Measurements from ENCODE around the gene ACACA.
A peak's percentile ranks its signal among the peaks of the same experiment; 100 is the strongest.

The ACACA gene

GRCh38 chr17:37188157-37188556, 218.5 kb downstream of the ACACA start:
- no peak for ATAC-seq (ENCODE audit: low read depth)
- H3K4me3 ChIP-seq (ENCODE audit: severe bottlenecking): no peak overlapping the region
- TF ChIP-seq, protein P1, sequence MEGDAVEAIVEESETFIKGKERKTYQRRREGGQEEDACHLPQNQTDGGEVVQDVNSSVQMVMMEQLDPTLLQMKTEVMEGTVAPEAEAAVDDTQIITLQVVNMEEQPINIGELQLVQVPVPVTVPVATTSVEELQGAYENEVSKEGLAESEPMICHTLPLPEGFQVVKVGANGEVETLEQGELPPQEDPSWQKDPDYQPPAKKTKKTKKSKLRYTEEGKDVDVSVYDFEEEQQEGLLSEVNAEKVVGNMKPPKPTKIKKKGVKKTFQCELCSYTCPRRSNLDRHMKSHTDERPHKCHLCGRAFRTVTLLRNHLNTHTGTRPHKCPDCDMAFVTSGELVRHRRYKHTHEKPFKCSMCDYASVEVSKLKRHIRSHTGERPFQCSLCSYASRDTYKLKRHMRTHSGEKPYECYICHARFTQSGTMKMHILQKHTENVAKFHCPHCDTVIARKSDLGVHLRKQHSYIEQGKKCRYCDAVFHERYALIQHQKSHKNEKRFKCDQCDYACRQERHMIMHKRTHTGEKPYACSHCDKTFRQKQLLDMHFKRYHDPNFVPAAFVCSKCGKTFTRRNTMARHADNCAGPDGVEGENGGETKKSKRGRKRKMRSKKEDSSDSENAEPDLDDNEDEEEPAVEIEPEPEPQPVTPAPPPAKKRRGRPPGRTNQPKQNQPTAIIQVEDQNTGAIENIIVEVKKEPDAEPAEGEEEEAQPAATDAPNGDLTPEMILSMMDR (IDR thresholded peaks at IDR 0.05; ENCODE audit: poor library complexity, severe bottlenecking): no peak
- H3K27ac ChIP-seq (ENCODE audit: poor library complexity, severe bottlenecking): no peak overlapping the region
- H3K27me3 ChIP-seq (ENCODE audit: insufficient read depth, poor library complexity, severe bottlenecking): no peaks in the 10 kb centered on the region
- peaks cover 3% of the 10 kb centered on the region for H3K4me1 ChIP-seq (ENCODE audit: insufficient read depth, poor library complexity, severe bottlenecking)
- H3K36me3 ChIP-seq (ENCODE audit: low read depth): peaks cover 83% of the 10 kb centered on the region
- H3K9me3 ChIP-seq (ENCODE audit: severe bottlenecking): peaks cover 2% of the 10 kb centered on the region
- DNase-seq (ENCODE audit: low spot score): no peak

DNA sequence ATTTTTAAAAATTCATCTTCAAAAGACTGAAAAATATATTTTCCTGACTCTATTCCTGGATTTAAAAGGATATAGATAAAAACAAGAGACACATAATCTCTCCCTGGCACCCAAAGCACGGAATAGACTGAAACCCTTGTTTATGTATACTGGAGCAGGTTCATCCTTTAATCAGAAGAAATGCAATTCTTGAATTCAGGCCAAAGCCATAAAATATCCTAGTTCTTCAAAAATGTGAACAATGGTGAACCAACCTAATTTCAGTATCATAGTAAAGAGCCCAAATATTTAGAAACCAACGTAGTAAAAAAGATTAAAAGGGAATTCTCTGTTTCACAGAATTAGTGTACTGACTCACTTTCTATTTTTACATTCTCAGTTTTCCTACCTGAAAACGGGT, 219.4 kb downstream of the ACACA start:
- H3K36me3 ChIP-seq (ENCODE audit: low read depth): peaks cover 82% of the 10 kb centered on the region

DNA sequence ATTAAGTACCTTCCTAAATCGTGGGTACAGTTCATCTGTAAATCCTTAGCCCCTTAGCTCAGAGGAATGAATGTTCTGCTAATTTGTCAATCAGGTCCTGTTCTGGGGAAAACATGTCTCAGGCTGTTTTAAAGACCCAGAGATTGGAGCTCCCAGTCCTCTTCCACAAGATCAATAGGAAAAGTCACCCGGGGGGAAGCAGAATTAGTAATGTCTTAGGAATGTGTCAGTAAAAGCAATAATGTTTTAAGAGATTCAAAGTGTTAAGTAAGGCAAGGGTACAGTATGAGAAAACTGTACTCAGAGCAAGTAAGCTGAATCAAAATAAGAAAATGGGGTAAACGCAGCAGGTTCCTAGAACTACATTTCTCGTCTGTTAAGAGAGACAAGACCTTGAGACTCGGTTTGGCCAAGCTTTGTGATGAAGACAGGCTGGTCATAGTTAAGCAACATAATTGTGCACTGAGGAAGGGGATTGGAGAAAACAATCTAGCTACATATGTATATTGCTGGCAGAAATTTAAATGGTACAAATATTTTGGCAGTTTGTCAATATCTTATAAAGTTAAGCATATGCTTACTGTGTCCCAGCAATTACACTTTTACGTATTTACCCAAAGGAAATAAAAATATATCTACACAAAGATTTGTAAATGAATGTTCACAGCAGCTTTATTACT, 223.7 kb downstream of the ACACA start:
- H3K27me3 ChIP-seq (ENCODE audit: insufficient read depth, poor library complexity, severe bottlenecking): no peaks in the 10 kb centered on the region
- H3K27ac ChIP-seq (ENCODE audit: poor library complexity, severe bottlenecking): peak overlapping the region; percentile 33
- peaks cover 2% of the 10 kb centered on the region for H3K9me3 ChIP-seq (ENCODE audit: severe bottlenecking)
- DNase-seq (ENCODE audit: low spot score) (no peak), ATAC-seq (ENCODE audit: low read depth) (peak; percentile 38; the same call in 1 of the 3 replicates)
- TF ChIP-seq, protein P1 (IDR thresholded peaks at IDR 0.05; ENCODE audit: poor library complexity, severe bottlenecking): no peak
- H3K36me3 ChIP-seq (ENCODE audit: low read depth): peaks cover 79% of the 10 kb centered on the region
- H3K4me1 ChIP-seq (ENCODE audit: insufficient read depth, poor library complexity, severe bottlenecking): peaks cover 36% of the 10 kb centered on the region
- no peak overlapping the region for H3K4me3 ChIP-seq (ENCODE audit: severe bottlenecking)

More for the DNA sequence above, 219.4 kb downstream of the ACACA start:
- H3K27ac ChIP-seq (ENCODE audit: poor library complexity, severe bottlenecking): no peak overlapping the region
- ATAC-seq (ENCODE audit: low read depth) (no peak), DNase-seq (ENCODE audit: low spot score) (no peak)
- TF ChIP-seq, protein P1 (IDR thresholded peaks at IDR 0.05; ENCODE audit: poor library complexity, severe bottlenecking): no peak
- peaks cover 2% of the 10 kb centered on the region for H3K9me3 ChIP-seq (ENCODE audit: severe bottlenecking)
- no peak overlapping the region for H3K4me3 ChIP-seq (ENCODE audit: severe bottlenecking)
- H3K4me1 ChIP-seq (ENCODE audit: insufficient read depth, poor library complexity, severe bottlenecking): peaks cover 12% of the 10 kb centered on the region
- H3K27me3 ChIP-seq (ENCODE audit: insufficient read depth, poor library complexity, severe bottlenecking): no peaks in the 10 kb centered on the region

DNA sequence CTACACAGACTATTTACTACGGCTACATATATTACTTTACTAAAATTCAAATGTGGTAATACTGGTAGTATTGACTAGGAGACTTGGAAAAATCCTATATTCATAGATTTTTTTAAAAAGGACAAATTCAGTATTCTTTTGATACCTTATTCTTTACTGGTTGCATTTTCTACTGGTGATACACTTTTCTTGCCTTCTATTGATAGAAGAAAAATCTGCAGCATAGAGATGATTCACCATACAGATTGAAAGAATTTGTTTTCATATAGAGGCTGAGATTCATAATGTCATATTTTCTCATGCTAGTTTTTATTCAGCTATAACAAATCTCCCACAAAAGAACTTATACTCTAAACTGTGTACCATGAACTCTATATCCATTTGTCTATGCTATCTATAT, 226.3 kb downstream of the ACACA start:
- H3K9me3 ChIP-seq (ENCODE audit: severe bottlenecking): no peaks in the 10 kb centered on the region
- H3K4me1 ChIP-seq (ENCODE audit: insufficient read depth, poor library complexity, severe bottlenecking): peaks cover 48% of the 10 kb centered on the region
- H3K27ac ChIP-seq (ENCODE audit: poor library complexity, severe bottlenecking): peak overlapping the region; percentile 74
- TF ChIP-seq, protein P1 (IDR thresholded peaks at IDR 0.05; ENCODE audit: poor library complexity, severe bottlenecking): no peak
- ATAC-seq (ENCODE audit: low read depth) (peak; percentile 13; the same call in 2 of the 3 replicates), DNase-seq (ENCODE audit: low spot score) (no peak)
- H3K36me3 ChIP-seq (ENCODE audit: low read depth): peaks cover 79% of the 10 kb centered on the region
- H3K4me3 ChIP-seq (ENCODE audit: severe bottlenecking): no peak overlapping the region
- H3K27me3 ChIP-seq (ENCODE audit: insufficient read depth, poor library complexity, severe bottlenecking): no peaks in the 10 kb centered on the region

GRCh38 chr17:37179893-37180292, 226.7 kb downstream of the ACACA start:
- Histone ChIP-seq H3K4me1 (ENCODE audit: insufficient read depth, poor library complexity, severe bottlenecking) (peaks cover 48% of the 10 kb centered on the region), H3K4me3 (ENCODE audit: severe bottlenecking) (no peak overlapping the region), H3K27ac (ENCODE audit: poor library complexity, severe bottlenecking) (peak overlapping the region; percentile 74), H3K27me3 (ENCODE audit: insufficient read depth, poor library complexity, severe bottlenecking) (no peaks in the 10 kb centered on the region), H3K9me3 (ENCODE audit: severe bottlenecking) (no peaks in the 10 kb centered on the region), H3K36me3 (ENCODE audit: low read depth) (peaks cover 84% of the 10 kb centered on the region)
- no peak for DNase-seq (ENCODE audit: low spot score)
- peak; percentile 88 for ATAC-seq (ENCODE audit: low read depth)
- TF ChIP-seq, protein P1 (IDR thresholded peaks at IDR 0.05; ENCODE audit: poor library complexity, severe bottlenecking): no peak
